NCI-H1092 (cell line): ENCODE data around the gene KRT35.
A peak's percentile ranks its signal among the peaks of the same experiment; 100 is the strongest.
"Not testable (repeated sequence)": the region's sequence is repeated elsewhere in the genome, so short reads cannot be mapped to it uniquely, and the experiment has no call there.

Experiments
- DNase-seq: peaks from one replicate; lab custom pipeline; 2025; lab: John Stamatoyannopoulos, UW

Gene KRT35

DNA sequence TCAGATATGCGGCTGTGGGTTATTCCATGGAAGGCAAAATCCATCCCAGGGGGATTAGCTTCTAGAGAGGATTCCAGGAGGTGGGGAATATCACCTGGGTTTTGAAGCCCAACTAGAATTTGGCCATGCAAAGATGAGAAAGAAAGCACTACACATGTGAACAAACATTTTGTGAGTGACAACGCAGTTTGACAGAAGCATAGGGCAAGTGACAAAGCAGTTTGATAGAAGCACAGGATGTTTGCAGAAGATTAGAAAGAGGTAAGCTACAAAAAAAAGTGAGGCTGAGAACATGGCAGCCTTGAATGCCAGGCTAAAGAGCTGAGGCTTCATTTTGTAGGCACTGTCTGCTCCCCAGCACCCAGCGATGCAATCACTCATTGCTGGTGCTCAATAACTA is 27.9 kb downstream of the KRT35 start:
- DNase-seq: no peak

DNA sequence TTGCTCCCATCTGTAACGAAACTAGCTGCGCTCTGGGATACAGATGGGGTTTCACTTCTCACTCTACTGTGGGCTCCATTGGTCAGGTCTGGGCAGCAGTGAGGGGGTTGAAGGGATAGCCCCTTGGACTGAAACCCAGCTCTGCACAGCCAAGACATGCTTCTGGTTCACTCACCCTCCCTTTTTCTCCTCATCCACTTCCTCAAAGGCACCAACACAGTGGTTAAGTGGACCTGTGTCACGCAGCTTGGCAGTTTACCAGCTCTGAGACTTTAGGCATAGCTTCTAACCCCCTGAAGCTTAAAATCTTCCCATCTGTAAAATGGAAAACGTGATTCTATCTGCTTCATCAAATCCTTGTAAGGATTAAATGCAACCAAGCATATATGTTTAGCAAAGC is 28.7 kb downstream of the KRT35 start:
- no peak for DNase-seq

DNA sequence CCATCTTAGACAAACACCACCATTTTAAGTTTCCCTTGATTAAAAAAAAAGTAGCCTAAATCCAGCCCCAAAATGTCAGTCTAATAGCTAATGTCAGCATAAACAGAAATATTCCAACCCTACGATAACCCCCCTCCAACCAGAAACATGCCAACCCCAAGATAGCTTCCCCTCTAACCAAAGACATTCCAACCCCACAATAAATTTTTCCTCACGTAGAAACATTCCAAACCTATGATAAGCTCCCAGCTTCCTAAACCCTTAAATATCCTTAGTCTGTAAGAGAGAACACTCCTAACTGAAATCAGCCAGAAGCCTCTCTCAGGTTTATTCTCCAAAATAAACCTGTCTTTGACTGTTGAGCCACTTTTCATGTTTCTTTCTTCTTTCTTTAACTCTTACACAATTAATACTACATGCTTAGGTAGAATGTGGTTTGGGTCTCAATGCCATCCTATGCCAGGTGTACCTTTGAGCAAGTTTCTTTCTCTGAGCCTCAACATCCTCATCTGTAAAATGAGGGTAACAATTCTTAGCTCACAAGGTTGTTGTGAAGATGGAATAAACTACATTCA is 29.7 kb downstream of the KRT35 start:
- no peak for DNase-seq

DNA sequence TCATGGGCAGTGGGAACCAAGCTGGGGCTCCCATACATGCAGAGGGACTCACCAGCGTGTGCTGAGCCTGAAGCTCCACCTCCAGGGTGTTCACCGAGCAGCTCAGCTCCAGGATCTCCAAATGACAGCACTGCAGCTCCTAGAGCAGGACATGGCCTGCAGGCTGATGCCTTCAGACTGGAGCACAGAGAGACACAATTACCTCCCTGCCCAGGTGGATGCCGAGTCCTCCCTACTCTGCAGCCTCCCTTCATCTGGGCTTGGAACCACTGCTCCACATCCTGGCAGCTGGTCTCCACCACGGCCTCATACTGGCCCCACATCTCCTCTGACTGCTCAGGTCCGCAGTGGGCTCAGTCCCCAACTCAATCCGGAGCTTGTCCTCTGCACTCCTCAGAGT is 31.9 kb downstream of the KRT35 start:
- DNase-seq: no peak

DNA sequence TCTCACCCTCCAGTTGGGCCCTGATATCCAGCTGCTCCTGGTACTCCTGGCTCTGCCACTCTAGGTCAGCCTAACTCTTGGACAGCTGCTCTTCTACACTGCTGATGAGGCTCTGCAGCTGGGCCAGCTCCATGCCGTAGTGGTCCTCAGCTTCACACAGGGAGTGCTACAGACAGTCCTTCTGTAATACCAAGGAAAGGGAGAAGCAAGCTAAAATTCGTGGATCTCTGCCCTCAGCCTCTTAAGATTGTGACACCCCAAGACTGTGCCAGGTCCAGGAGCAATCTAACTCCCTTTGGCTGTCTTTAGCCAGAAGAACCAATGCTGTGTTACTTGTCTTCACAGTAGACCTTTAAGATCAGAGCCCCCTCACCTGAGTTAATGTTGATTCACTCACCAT is 32.4 kb downstream of the KRT35 start:
- no peak for DNase-seq

DNA sequence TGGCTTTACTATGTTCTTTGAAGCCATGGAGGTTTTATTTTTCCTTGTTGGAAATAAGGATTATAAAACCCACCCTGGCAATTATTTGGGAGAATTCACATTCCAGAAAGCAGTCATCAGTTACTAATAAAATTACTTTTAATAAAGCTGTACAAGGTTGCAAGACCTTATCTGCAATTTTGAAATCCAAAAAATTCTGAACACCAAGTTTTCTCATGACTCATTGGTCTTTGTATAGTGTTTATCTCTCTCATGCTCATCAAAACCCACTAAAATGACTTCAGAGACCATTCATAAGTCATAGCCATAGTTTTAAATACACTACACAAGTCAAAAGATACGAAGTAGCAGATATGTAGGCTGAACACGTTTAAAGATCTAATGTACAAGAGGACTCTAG is 34.1 kb downstream of the KRT35 start:
- no peak for DNase-seq

DNA sequence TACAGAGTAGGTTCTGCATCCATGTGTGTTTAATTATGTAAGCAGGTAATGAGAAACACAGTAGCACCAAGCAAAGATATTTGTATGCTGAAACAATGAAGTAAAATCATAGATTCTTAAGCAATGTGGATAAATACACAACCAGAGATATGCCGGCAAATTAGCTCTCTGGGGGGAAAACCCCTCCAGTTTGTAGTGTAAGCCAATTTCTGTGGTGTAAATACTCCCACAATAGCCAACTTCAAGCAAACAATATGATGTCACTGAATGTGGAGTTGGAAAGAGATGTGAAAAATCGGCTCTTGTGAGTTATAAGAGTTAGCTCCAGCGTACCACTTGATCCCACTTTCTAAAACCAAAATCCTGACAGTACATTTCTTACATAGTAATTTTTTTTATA is 36.3 kb downstream of the KRT35 start:
- no peak for DNase-seq

DNA sequence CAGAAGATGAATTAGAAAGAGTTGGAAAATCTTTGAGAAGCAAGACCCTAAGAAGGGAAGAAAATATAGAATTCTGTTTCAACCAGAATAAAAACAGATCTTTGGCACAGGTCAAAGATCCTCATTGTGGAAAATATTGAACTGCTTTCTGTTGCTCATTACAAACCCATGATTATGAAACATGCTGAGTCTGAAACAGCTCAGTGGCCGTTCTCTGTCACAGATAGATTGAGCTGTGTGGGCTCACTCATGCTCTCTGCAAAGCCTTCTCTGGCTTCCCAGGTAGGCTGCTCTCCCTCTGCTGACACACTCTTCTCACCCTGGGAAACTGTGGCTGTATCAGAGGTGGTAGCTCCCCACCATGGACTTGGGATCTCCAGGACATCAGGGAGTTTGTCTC is 36.8 kb downstream of the KRT35 start:
- DNase-seq: no peak

DNA sequence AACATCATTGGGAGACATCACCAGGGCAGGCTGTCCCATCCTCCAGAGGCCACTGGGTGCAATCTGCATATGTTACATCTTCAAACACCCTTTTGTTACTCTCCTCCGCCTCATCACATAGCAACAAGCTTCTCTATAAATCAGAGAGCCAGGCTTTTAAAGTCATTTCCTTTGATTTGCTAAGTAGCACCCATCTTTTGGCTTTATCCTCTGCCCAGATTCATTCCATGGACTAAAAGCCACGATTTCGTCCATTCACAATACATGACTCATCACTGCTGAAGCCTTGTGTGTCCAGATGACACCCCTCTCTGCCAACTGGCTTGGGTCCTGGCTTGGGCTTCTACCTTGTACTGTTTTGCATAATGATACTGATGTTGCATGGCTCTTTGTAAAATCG is 38.2 kb downstream of the KRT35 start:
- DNase-seq: no peak

DNA sequence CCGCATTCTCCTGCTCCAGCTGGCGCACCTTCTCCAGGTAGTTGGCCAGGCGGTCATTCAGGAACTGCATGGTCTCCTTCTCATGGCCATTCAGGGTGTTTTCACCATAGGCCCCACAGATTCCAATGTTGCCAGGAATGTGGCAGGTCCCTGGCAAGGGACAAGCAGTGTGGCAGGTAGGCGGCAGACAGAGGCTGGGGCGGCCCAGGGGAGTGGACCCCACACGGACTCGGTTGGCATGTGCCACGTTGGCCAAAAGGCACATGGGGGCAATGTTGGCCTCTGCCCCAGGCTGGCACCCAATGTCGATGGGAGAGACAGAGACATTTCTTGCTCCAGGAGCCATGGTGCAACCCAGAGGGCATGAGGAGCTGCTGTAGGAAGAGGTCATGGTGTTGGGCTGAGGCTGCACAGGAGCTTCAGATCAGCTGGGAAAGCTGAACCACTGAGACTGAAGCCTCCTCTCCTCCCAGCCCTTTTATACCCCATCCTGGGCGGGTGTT is 40.4 kb downstream of the KRT35 start, which contains the start of gene KRT38:
TSS of gene KRT38 (minus strand) at position 453 of the 503 bp plus-strand sequence. CDS start at position 391, 62 bp downstream.
- DNase-seq: no peak

DNA sequence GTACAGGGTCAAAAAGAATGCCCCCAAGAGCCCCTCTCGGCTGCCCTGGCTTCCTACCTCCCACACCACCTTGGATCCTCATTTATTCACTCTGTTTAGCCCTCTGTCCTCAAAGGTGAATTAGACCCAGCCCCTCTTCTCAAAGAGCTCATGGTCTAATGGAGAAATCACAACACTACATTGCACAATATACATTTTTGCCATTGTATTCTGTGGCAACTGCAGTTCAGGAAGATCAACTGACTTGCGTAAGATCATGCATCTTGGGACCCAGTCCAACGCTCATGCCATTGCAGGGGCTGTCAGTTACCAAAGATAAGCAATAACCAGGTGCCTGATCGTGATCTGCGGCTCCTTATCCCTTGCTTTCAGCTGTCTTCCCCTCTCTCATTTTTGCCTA is 41.6 kb downstream of the KRT35 start:
- no peak for DNase-seq

DNA sequence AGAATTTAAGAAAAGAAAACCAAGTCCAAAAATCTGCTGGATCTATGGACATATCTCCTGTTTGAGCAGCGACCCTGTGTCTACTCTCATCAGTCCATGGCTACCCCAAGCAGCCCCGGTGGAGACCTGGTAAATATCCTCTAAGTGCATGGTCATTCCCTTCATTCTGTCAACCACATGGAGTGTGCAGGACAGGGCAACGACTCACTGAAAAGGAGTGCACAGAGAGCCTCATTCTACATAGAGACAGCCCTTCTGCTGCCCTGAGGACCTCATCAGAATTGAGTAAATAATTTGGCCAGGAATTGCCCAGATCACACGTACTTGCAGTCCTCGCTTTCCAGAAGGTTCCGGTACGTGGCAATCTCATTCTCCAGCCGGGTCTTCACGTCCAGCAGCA is 43.2 kb downstream of the KRT35 start:
- DNase-seq: no peak

DNA sequence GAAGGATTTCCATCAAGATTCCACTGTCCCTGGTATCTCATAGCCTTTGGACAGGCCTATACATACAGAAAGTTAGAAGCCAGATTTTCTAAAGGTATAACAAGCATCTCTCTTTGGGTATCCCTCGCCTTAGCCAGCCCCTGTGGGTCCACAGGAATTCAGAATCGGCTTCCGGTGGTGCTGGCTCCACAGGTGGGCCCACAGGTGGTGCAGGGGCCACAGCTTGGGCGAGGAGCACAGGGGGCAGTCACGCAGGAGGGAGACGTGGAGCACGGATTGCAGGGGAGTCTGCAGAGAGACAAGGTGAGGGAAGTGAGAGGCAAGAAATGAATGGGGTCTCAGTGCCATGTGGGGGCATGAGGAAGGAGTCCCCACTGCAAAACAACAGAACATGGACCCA is 43.7 kb downstream of the KRT35 start:
- DNase-seq: no peak

DNA sequence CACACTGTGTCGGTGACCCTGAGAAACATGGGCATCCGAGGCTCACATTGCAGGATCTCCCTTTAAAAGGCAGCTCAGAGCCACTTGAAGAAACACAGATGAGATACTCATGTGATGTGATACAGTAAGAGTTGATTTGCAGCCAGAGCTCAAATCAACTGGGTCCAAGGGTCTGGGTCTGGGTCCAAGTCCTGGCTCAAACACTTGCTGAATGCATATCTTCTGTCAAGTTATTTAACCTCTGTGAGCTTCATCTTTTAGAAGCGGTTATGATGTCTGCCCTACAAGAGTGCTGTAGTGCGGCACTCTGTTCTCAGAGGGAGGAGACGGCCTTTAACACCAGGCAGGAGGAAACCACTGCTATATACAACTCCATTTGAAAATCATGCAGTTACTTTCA is 46.5 kb downstream of the KRT35 start:
- DNase-seq: no peak

DNA sequence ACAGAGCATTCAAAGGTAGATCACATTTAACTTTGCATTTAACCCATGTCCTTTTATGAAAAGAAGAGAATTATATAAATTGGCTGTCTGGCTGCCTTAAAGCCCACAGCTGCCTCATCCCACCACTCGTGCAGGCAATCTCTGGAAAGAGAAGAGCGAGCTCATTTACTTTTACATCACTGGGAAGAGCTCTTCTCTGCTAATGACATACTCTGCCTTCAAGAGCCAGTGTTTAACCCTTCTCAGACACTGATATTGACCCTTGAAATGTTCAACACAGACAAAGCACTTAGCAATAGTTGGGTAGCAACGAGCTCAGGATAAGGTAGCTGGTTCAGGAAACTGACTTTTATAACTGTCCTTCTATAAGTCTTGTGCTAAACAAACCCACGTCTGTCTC is 46.9 kb downstream of the KRT35 start:
- DNase-seq: peak; percentile 38

DNA sequence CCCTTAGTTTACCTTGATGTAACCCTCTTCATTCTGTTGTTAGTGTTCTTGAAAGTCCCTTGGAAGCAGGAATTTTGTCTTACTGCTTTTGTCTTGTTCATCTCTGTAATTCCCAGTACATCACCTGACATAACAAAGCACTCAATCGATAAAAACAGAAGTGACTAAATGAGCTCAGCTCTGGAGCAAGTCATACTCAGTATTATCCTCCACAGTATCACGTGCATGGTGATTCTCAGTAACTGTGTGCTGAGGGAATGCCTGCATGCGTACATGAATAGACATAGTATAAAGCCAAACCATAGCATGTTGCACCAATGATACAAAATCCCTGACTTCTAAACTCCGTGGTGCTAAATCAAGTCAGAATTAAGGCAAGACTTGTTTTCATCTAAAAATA is 47.4 kb downstream of the KRT35 start:
- DNase-seq: no peak

DNA sequence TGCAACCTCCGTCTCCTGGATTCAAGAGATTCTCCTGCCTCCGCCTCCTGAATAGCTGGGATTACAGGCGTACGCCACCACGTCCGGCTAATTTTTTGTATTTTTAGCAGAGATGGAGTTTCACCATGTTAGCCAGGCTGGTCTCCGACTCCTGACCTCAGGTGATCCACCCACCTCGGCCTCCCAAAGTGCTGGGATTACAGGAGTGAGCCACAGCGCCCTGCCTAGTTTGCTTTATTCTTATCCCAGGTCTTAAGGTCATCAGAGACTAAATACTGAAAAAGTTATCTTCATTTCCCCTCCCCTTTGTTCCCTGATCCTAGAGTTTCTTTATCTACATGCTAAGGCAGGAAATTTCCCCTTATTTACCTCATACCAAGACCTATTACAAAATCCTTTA is 50.6 kb downstream of the KRT35 start:
- not testable (repeated sequence) for DNase-seq

DNA sequence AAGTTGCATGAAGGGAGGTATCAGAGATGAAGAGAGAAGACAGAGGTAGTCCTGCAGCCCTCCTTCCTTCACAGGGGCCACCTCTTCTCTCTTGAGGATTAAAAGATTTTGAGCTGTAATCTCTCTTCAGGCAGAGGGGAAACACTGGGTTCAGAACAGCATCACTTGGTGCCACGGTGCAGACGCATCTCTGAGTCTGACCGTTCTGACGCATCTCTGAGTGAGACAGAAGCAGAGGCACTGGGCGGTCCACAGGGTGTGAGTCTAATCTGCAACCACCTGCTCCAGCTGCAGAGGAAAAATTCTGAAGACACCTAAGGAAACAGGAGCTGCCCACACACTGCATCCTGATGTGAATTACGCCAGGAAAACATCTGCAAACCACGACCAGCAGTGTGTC is 51.3 kb downstream of the KRT35 start:
- DNase-seq: no peak

DNA sequence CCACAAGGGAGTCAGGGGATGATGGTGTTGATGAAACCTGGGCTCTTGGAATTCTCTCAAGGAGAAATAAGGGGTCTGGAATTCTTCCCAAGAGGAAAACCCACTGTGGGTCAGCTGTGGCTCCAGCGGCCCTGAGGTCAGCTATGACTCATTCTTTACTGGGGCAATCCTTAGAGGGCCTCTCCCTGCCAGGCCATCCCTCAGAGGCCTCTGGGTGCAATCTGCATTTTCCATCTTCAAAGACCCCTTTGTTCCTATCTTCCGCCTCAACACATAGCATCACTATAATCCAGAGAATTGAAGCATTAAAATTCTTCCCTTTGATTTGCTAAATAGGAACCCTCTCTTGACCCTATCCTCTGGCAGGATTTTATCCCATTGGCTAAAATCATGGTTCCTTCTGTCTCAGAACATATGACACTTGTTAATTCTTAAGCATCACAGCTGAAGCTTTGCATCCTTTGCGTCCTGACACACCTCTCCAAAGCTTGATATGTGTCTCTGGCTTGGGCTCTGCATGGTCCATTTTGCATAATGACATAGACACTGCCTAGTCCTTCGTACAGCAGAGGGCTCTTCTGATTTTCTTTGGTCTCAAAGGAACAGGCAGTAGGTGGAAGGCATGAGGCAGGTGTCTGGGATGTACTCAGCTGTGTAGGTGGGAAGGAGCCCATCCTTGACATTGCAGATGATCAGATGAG is 52.2 kb downstream of the KRT35 start:
- DNase-seq: no peak
